BE2C (cell line): ENCODE results near the gene USP44. TPM values are rescaled to one million over a fixed set of nuclear protein-coding genes. Genes with fewer than 3 reads are reported as not detected.

ENCODE experiments used
- DNase-seq: peaks from one replicate; pipeline ENCODE4 v3.0.0-alpha.2; 2020
- H3K27me3 ChIP-seq: fragments of 250-450 bp; sonication (Bioruptor Pico); 2 replicates; pipeline ENCODE4 v1.5.1; 2020; ENCODE audit warnings: mild to moderate bottlenecking
- H3K36me3 ChIP-seq: fragments of 250-450 bp; sonication (Bioruptor Pico); 2 replicates; pipeline ENCODE4 v1.5.1; 2020; ENCODE audit warnings: mild to moderate bottlenecking
- H3K4me1 ChIP-seq: fragments of 250-450 bp; sonication (Bioruptor Pico); 2 replicates; pipeline ENCODE4 v1.5.1; 2020
- H3K4me3 ChIP-seq: 2 replicates; pipeline ENCODE4 v1.5.1; 2011; ENCODE audit warnings: low read depth, low read length
- H3K9me3 ChIP-seq: fragments of 250-450 bp; sonication (Bioruptor Pico); 2 replicates; pipeline ENCODE4 v1.5.1; 2020
- polyA plus RNA-seq: library from polyadenylated mRNA; unstranded; fragments of >200 nt; gene quantifications from one replicate; pipeline ENCODE4 v1.2.1, GENCODE V29; 2012; ENCODE audit warnings: low read depth, missing spikeins; ENCODE audit not compliant: insufficient read length, insufficient read depth
- TF ChIP-seq, protein P1 (sequence below): IDR thresholded peaks from 2 replicates; pipeline ENCODE4 v1.5.1; 2012; ENCODE audit warnings: mild to moderate bottlenecking, low read depth, low read length

USP44 gene
- polyA plus RNA-seq, result 0.31 TPM

DNA sequence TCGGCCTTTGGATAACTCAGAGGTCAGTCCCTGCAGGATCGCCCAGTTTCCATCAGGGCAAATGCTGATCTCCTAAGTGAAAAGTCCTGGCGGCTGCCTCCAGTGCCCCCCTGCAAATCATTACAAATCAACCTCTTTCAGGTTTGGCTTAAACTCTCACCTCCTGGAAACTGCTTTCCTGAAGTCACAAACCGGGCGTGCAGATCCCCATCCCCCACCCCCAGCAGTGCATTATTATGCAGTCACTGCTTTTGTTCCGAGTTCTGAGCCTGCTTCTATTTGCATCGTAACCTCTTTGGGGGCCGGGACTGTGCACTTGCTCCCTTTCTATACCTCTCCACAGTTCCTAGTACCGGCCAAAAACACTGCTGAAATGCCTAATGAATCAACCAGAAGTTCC lies at the start of gene USP44:
Gene USP44 (minus strand): TSS at position 172 of the 400 bp plus-strand sequence. CDS start 17,220 bp downstream, outside the sequence.
- H3K4me1 ChIP-seq, result no peaks in the 10 kb centered on the region
- DNase-seq, result no peak
- TF ChIP-seq, protein P1, sequence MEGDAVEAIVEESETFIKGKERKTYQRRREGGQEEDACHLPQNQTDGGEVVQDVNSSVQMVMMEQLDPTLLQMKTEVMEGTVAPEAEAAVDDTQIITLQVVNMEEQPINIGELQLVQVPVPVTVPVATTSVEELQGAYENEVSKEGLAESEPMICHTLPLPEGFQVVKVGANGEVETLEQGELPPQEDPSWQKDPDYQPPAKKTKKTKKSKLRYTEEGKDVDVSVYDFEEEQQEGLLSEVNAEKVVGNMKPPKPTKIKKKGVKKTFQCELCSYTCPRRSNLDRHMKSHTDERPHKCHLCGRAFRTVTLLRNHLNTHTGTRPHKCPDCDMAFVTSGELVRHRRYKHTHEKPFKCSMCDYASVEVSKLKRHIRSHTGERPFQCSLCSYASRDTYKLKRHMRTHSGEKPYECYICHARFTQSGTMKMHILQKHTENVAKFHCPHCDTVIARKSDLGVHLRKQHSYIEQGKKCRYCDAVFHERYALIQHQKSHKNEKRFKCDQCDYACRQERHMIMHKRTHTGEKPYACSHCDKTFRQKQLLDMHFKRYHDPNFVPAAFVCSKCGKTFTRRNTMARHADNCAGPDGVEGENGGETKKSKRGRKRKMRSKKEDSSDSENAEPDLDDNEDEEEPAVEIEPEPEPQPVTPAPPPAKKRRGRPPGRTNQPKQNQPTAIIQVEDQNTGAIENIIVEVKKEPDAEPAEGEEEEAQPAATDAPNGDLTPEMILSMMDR, result no peak
- H3K9me3 ChIP-seq, result peaks cover 9% of the 10 kb centered on the region; the same call in 1 of the 2 replicates
- H3K36me3 ChIP-seq, result no peaks in the 10 kb centered on the region
- H3K4me3 ChIP-seq, result no peak within 1 kb of the TSS
- peaks cover 47% of the 10 kb centered on the region for H3K27me3 ChIP-seq

DNA sequence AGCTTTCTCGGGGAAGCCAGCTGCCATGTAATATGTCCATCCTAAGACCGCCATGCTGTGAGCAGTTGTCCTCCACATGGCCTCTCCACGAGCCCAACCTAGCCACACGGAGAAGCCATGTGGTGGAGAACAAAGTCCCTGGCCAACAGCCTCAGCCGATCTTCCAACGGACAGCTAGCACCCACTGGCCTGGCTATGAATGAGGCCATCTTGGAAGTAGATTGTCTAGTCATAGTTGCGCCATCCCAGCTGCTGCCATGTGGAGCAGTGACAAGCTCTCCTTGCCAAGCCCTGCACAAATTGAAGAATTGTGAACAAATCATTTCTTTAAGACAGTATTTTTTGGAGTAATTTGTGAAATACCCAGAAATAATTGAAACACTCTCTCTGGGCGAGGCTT lies 49.3 kb upstream of the USP44 start:
- TF ChIP-seq, protein P1, result no peak
- H3K4me3 ChIP-seq, result no peak overlapping the region
- H3K27me3 ChIP-seq, result peaks cover 2% of the 10 kb centered on the region
- H3K4me1 ChIP-seq, result no peaks in the 10 kb centered on the region
- H3K36me3 ChIP-seq, result no peaks in the 10 kb centered on the region
- no peak for DNase-seq
- H3K9me3 ChIP-seq, result no peaks in the 10 kb centered on the region

GRCh38 chr12:95599880-95600279 lies 48.6 kb upstream of the USP44 start:
- no peak overlapping the region for H3K4me3 ChIP-seq
- no peaks in the 10 kb centered on the region for H3K36me3 ChIP-seq
- H3K27me3 ChIP-seq, result peaks cover 8% of the 10 kb centered on the region
- TF ChIP-seq, protein P1, result no peak
- no peaks in the 10 kb centered on the region for H3K9me3 ChIP-seq
- DNase-seq, result no peak
- no peaks in the 10 kb centered on the region for H3K4me1 ChIP-seq

DNA sequence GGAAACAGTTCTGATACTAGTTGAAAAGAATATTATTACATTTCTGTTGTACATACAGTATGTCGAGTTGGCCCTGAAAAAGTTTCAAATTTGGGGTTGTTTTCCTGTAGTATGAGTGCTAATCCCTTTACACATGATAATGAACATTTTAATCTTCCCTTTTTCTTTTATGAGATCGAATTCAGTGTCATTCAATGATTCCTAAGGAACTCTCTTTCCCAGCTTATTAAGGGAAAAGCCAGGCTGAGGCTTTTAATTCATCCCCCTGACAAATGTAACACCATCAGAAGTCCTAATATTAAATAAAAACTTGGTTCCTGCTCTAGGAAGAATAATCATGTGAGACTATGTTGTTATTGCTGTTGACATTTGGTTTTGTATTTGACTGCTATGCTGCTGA lies 42.9 kb upstream of the USP44 start:
- TF ChIP-seq, protein P1, result no peak
- H3K9me3 ChIP-seq, result no peaks in the 10 kb centered on the region
- no peak for DNase-seq
- no peaks in the 10 kb centered on the region for H3K36me3 ChIP-seq
- peaks cover 25% of the 10 kb centered on the region for H3K27me3 ChIP-seq
- H3K4me1 ChIP-seq, result no peaks in the 10 kb centered on the region
- H3K4me3 ChIP-seq, result no peak overlapping the region

DNA sequence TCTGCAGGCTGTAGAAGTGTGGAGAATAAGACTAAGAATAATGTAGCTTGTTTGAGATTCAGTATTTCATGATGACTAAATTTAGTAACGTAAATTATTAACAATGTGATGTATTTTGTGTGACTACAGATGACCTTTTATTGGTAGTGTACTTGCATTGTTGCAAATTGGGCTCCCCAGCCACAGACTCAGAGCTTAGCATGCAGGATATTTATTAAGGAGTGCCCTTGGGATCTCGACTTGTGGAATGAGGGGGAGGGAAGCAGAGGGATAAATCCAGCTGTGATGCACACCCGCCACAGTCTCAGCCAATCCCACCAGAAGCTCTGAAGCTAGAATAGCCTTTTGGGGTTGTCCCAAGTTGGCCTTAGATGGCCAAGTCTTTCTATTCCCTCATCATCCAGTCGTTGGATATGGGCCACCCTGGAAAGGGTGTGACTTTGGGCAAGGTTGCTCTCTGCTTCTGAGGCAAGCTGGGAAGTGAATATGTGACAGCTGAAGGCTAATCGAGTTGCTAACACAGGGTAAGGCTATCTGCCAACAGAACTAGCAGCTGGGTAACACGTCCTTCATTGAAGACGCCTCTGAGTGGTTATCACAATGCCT lies 42.1 kb upstream of the USP44 start:
- H3K36me3 ChIP-seq, result no peaks in the 10 kb centered on the region
- TF ChIP-seq, protein P1, result no peak
- no peaks in the 10 kb centered on the region for H3K4me1 ChIP-seq
- DNase-seq, result no peak
- H3K27me3 ChIP-seq, result peaks cover 30% of the 10 kb centered on the region
- no peak overlapping the region for H3K4me3 ChIP-seq
- H3K9me3 ChIP-seq, result no peaks in the 10 kb centered on the region

DNA sequence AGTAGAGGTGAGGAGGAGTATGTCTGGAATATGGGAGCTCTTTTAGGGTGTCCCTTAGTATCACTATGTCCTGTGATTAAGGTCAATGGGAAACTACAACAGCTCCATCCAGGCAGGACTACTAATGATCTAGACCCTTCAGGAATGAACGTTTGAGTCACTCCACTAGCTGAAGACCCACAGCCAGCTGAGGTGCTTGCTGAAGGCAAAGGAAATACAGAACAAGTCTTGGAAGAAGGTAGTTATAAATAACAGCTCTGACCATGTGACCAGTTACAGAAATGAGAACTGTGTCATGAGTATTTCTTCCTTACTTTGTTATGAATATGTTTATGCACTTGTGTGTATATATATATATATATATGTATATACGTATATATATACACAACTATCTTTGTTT lies 40.5 kb upstream of the USP44 start:
- no peak for DNase-seq
- H3K9me3 ChIP-seq, result no peaks in the 10 kb centered on the region
- H3K36me3 ChIP-seq, result no peaks in the 10 kb centered on the region
- peaks cover 31% of the 10 kb centered on the region for H3K27me3 ChIP-seq
- H3K4me1 ChIP-seq, result no peaks in the 10 kb centered on the region
- H3K4me3 ChIP-seq, result no peak overlapping the region
- TF ChIP-seq, protein P1, result no peak
